COR-L47 (cell line): ENCODE data around the gene SUMF2.
A peak's percentile ranks its signal among the peaks of the same experiment; 100 is the strongest.
"Not testable (repeated sequence)": the region's sequence is repeated elsewhere in the genome, so short reads cannot be mapped to it uniquely, and the experiment has no call there.

Source experiments
- DNase-seq: peaks from one replicate; lab custom pipeline; 2025; lab: John Stamatoyannopoulos, UW

SUMF2 gene

DNA sequence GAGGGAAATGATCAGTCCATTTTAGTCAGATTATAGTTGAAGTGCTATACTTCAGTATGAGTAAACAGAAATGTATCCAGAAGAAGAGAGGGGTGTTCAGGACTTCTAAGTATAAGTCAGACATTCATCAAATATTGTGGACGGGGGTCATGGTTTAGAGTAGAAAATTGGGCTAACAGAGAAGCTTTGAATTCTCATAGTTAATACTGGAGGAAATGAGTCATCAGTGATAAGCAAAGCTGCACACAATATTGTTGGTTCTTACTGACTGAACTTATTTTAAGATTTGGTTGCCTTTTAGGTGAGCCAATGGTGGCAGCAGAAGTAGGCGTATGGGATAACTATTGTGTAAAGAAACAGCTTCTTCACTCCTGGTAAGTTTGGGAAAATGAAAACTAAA lies 1.7 kb upstream of the SUMF2 start:
- DNase-seq, result no peak

DNA sequence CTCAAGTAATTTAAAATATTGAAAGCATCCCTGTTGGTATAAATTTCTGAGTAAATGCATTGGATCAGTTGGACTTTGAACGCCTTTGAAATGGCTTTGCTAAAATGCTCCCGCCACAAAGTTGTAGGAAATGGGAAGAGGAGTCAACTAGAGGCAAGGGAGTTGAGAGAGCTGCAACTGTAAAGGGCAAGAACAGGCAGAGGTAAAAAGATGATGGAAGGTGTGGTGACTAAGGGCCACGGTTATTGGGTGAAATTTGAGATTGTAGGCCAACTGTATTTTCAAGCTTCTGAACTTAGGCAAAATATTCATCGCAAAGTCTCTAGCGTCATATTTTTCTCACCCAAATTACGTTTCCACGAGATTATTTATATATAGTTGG lies 595 bp upstream of the SUMF2 start:
- no peak for DNase-seq

DNA sequence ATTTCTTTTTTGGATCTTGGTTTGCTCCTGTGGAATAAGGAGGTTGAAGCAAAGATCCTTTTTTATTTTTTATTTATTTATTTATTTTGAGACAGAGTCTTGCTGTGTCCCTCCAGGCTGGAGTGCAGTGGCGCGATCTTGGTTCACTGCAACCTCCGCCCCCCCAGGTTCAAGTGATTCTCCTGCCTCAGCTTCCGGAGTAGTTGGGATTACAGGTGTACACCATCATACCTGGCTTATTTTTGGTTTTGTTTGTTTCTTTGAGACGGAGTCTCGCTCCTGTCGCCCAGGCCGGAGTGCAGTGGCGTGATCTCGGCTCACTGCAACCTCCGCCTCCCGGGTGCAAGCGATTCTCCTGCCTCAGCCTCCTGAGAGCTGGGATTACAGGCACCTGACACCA lies 2.3 kb downstream of the SUMF2 start:
- DNase-seq, result not testable (repeated sequence)

GRCh38 chr7:56074371-56074791 lies 10.3 kb downstream of the SUMF2 start:
- peak; percentile 63 for DNase-seq

DNA sequence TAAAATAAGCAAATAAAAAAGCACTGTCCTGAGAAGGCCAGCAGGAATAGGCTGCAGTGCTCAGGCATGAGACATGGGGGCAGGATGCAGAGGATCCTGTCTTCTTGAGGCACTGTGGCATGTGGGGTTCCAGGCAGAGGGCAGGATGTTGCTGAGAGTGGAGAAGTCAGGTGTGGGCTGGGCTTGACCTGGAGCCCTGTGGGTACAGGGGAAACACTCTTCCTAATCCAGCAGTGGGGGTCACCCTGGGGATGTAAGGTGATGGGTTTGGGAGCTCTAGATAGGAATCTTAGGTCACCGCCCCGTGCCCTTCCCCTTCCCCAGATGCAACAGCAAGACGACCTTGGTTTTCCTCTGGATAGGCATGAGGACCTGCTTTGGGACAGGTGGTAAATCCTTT lies 13.6 kb downstream of the SUMF2 start:
- DNase-seq, result no peak

DNA sequence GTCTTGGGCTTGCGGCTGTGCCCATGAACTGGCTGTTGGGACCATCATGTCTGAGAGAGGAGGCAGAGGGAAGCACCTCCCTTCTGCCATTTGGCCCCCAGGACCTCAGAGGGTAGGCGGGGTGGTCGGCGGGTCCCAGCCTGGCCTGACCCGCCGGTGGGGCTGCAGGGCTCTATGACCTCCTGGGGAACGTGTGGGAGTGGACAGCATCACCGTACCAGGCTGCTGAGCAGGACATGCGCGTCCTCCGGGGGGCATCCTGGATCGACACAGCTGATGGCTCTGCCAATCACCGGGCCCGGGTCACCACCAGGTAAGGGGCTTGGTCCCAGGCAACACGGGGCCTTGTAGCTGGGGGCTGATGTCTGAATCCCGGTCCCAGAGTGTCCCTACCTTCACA lies 14.1 kb downstream of the SUMF2 start:
- no peak for DNase-seq

DNA sequence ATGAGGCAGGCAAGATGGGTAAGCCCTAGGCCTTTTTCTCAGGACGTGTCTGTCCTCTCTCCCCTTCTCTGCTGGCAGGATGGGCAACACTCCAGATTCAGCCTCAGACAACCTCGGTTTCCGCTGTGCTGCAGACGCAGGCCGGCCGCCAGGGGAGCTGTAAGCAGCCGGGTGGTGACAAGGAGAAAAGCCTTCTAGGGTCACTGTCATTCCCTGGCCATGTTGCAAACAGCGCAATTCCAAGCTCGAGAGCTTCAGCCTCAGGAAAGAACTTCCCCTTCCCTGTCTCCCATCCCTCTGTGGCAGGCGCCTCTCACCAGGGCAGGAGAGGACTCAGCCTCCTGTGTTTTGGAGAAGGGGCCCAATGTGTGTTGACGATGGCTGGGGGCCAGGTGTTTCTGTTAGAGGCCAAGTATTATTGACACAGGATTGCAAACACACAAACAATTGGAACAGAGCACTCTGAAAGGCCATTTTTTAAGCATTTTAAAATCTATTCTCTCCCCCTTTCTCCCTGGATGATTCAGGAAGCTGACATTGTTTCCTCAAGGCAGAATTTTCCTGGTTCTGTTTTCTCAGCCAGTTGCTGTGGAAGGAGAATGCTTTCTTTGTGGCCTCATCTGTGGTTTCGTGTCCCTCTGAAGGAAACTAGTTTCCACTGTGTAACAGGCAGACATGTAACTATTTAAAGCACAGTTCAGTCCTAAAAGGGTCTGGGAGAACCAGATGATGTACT lies 15.5 kb downstream of the SUMF2 start:
- peak; percentile 81 for DNase-seq

DNA sequence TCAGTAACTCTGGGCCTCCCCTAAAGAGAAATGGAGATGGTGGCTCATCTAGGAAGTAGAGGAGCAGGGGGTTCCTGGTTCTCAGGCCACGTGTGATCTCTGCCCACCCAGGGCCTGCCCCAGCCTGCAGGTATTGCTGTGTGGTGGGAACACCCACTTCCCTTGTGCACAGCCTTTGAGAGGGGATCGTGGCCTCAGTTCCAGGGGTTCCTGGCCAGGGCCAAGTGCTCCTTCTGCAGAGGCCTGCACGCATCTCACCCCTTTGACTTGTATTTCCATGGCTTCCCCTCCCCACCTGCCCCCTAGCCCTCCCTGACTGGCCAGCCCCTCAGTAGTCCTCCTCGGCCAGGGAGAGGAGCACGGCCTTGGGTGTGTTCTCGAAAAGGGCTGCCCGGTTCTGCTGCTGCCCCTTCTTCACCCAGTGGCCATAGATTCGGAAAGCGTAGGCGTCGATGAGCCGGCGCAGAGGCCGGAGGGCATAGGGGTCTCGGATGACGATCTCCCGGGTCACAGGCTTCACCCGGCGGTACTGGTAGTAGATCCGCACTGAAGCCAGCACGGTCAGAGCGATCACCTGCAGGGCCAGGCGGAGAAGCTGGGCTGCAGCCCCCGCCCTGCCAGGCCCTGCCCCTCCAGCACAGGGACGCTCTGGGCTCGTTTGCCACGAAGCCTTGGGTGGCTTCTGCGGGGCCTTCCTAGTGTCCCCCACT lies 16.8 kb downstream of the SUMF2 start:
- DNase-seq, result not testable (repeated sequence)

GRCh38 chr7:56081626-56082340 lies 17.7 kb downstream of the SUMF2 start:
- no peak for DNase-seq

GRCh38 chr7:56083150-56083785 lies 19.2 kb downstream of the SUMF2 start:
- DNase-seq, result peak; percentile 20

DNA sequence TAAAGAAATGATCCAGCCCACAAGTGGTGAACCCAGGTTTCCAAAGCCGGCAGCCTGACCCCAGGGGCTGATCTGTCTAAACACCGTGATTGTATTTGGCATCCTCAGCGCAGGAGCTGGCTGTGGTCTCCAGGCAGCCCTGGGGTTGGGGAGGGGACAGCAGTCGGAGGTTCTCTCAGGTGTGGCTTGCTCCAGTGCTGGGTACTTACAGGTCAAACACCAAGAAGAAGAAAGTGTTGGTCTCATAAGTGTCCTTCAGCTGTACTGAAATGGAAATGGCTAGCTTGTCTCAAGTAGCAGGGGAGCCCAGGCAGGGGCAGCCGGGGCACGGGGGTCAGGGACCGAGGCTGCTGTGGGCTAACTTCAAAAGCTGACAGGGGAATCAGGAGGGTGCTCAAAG lies 22.7 kb downstream of the SUMF2 start:
- DNase-seq, result no peak

DNA sequence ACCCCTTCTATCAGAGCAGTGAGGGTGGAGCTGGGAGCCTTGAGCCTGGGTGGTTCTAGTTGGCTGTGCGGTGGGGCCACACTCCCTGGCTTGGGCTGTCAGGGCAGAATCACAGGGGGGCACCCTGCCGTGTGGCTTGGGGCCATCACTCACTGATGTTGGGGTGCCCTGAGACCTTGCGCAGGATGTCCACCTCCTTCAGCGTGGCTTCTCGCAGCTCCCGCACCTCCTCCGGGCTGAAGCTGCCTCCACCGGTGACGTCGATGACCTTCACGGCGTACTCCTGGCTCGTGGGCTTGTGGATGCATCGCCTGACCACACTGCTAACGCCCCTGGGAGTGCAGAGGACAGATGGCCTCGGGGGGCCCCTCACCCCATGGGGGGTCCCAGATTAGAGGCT lies 23.4 kb downstream of the SUMF2 start:
- no peak for DNase-seq

DNA sequence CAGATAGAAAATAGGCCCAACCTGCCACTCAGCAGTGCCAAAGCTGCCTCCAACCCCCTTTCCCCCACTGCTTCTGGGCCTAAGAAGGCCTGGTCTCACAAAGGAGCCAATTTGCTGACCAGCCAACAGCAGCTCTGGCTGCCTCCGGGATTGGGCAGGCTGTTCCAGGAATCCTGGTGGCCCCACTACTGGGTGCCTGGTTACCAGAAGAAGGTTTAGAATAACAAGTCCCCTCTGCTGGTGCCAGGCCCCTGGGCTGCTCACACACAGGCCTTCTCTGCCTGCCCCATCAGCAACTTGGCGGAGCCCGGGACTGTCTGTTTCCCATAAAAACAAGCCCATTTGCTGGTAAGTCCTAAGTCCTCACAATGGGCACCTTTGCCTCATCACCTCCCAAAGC lies 27.5 kb downstream of the SUMF2 start:
- no peak for DNase-seq

- not testable (repeated sequence) for DNase-seq
Measured at GRCh38 chr7:56092388-56092787, 28.3 kb downstream of the SUMF2 start.

GRCh38 chr7:56092789-56093531 lies 28.9 kb downstream of the SUMF2 start, which contains the start of gene PHKG1:
Gene PHKG1 (minus strand): TSS chr7:56092952. CDS start chr7:56088941, 4,011 bp downstream.
- peak; percentile 64 for DNase-seq

- no peak for DNase-seq
Measured at GRCh38 chr7:56097700-56098099, 33.6 kb downstream of the SUMF2 start.

DNA sequence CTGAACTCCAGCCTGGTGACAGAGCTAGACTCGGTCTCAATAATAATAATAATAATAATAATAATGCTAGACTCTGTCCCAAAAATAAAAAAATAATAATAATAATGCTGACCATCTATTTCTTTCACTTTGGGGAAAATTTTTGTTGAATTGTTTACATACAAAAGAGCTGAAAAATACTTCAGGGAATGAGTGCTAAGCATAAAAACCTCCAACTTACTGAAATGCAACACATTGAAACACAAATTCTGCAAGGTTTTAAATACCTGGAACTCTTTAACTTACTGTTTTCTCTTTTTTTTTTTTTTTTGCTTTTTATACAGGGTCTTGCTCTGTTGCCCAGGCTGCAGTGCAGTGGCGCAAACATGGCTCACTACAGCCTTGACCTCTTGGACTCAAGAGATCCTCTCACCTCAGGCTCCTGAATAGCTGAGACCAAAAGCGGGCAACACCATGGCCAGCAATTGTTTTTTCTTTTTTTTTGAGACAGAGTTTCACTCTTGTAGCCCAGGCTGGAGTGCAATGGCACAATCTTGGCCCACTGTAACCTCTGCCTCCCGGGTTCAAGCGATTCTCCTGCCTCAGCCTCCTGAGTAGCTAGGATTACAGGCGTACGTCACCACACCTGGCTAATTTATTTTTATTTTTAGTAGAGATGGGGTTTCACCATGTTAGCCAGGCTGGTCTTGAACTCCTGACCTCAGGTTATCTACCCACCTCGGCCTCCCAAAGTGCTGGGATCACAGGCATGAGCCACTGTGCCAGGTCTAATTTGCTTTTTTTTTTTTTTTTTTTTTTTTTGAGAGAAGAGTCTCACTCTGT lies 34.3 kb downstream of the SUMF2 start:
- not testable (repeated sequence) for DNase-seq

- DNase-seq, result no peak
Measured at GRCh38 chr7:56099653-56100052, 35.6 kb downstream of the SUMF2 start.

DNA sequence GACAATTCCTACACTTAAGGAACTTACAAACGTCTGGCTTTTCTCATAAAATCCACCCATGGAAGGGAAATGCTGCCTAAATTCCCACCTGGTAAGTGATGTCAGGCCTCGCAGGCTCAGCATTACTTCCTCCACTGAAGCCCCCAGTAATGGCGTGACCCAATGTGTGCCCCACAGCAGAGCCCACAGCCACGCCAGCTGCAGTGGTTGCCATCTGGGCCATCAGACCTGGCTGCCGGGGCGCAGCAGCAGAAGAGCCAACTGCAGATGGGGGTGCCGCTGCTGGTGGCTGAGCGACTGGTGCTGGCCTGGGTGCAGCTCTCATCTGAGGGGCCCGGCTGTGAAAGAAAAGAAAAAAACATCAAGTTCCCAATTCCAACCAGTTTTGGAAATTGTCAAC lies 40.1 kb downstream of the SUMF2 start:
- DNase-seq, result not testable (repeated sequence)

DNA sequence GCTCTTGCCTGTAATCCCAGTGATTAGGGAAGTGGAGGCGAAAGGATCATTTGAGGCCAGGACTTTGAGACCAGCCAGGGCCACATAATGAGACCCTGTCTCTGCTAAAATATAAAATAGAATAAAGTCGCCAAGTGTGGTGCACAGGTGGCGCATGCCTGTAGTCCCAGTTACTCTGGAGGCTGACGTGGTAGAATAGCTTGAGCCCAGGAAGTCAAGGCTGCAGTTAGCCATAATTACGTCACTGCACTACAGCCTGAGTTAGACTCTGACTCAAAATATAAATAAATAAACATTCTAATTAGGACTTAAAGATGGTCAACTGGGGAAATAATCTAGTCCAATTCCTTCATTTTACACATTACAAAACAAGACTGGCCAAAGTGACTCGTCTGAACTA lies 41.4 kb downstream of the SUMF2 start:
- DNase-seq, result peak; percentile 5
